Right lobe of liver (tissue), 6 donors: ENCODE measurements around the gene LRRC8D. TPM values are rescaled to one million over a fixed set of nuclear protein-coding genes. Genes with fewer than 3 reads are reported as not detected.

Experiments used
- ATAC-seq, 4 donors: fragments of 200-7000 bp; cut with Tn5 transposase; one replicate each; pipeline ENCODE4 v1.9.1; 2020; ENCODE audit warnings: mild to moderate bottlenecking in 4 of 4, moderate library complexity in 4 of 4
- DNase-seq, 3 donors: peaks; one replicate each; pipeline ENCODE4 v3.0.0-alpha.2; 2020
- H3K27ac ChIP-seq, 3 donors: fragments of 200-600 bp; one replicate each; pipeline ENCODE4 v1.8.0; 2022
- H3K27me3 ChIP-seq, 2 donors: fragments of 200-600 bp; one replicate each; pipeline ENCODE4 v1.8.0; 2022
- H3K36me3 ChIP-seq, 4 donors: fragments of 200-600 bp; sonication (generic) in 1 of 4; one replicate each; pipeline versions ENCODE4 v1.5.1 to v1.8.0; 2017 to 2022; ENCODE audit warnings: control low read depth in 1 of 4
- H3K4me1 ChIP-seq, 4 donors: fragments of 200-600 bp; sonication (generic) in 1 of 4; one replicate each; pipeline versions ENCODE4 v1.5.1 to v1.8.0; 2017 to 2022; ENCODE audit warnings: control low read depth in 1 of 4
- H3K4me3 ChIP-seq, 3 donors: fragments of 200-600 bp; one replicate each; pipeline ENCODE4 v1.8.0; 2022
- H3K9me3 ChIP-seq, 4 donors: fragments of 200-600 bp; sonication (generic) in 1 of 4; one replicate each; pipeline versions ENCODE4 v1.5.1 to v1.8.0; 2017 to 2022; ENCODE audit warnings: control low read depth in 1 of 4
- CTCF ChIP-seq, 4 donors: fragments of 200-600 bp in 3 of 4; fragments of 450-650 bp in 1 of 4; IDR thresholded peaks; one replicate each; pipeline versions ENCODE4 v1.5.1 to v1.8.0; 2016 to 2022; ENCODE audit warnings: antibody characterized with exemption in 4 of 4, mild to moderate bottlenecking in 2 of 4
- POLR2A ChIP-seq: fragments of 450-650 bp; IDR thresholded peaks from one replicate; pipeline ENCODE4 v1.6.1; 2017; ENCODE audit warnings: antibody characterized with exemption, mild to moderate bottlenecking
- WGBS: methylation state at CpG from one replicate; pipeline ENCODE4 v1.1.6; 2018; ENCODE audit warnings: low coverage, low lambda C conversion rate; ENCODE audit not compliant: insufficient coverage; ENCODE audit errors: missing lambda C conversion rate; 5-methylcytosine and 5-hydroxymethylcytosine counted together
- intact Hi-C, 2 donors: fragments of 100-400 bp; cut with DNase I; formaldehyde crosslinking; loops; one replicate each; pipeline versions ENCODE4 v1.11.2 to v1.14.1; 2022
- total RNA-seq, 6 experiments: library from RNA; depleted of rRNA in 2 of 6; stranded (reverse); fragments of >200 nt in 2 of 6; fragmentation: NEBNext Ultra II Directional in 3 of 6; extraction: Animal tissue kit (Norgen Biotek cat#: 25700) in 3 of 6; gene quantifications; one replicate each; pipeline versions ENCODE4 v1.1.0 to v1.2.4, GENCODE V29; 2016 to 2023
- donor health status: DM: no; HTN: yes; CAD: no.
- donor health status: DM: no; HTN: no; CAD: no.
- donor health status: DM: no; HTN: no; CAD: no.
- donor health status: DM: no; HTN: yes; CAD: no.
- donor health status: DM: no; HTN: yes; CAD: no.

The LRRC8D gene
- total RNA-seq, 6 experiments from 2014 or later: 11.5 to 22.1 (median 19.3) TPM

- H3K36me3 ChIP-seq: no peaks in the 10 kb centered on the region
- H3K4me3 ChIP-seq: no peak overlapping the region
- no peak for TF ChIP-seq CTCF (IDR thresholded peaks at IDR 0.05)
- no peak for TF ChIP-seq POLR2A
- intact Hi-C loops: loop anchor here (10.0 kb wide), 1 partner anchor 185 kb away; no protein-coding TSS in a partner anchor
- H3K9me3 ChIP-seq: no peaks in the 10 kb centered on the region
- peak overlapping the region in 2 of 3 donors; percentile 31 to 44 for H3K27ac ChIP-seq
- DNase-seq (no peak), ATAC-seq (no peak)
- 64% methylated on average over 3 of the region's 4 CpGs for WGBS
- H3K27me3 ChIP-seq: no peaks in the 10 kb centered on the region
- H3K4me1 ChIP-seq: peaks cover 0 to 21% (median 3%) of the 10 kb centered on the region in 4 donors
Measured at GRCh38 chr1:89800022-89800655, 20.7 kb upstream of the LRRC8D start.

GRCh38 chr1:89800718-89801117 lies 20.1 kb upstream of the LRRC8D start:
- 42% methylated on average over 7 of the region's 7 CpGs for WGBS
- H3K9me3 ChIP-seq: no peaks in the 10 kb centered on the region
- no peaks in the 10 kb centered on the region for H3K36me3 ChIP-seq
- H3K27ac ChIP-seq: peak overlapping the region in 1 of 3 donors; percentile 31
- H3K27me3 ChIP-seq: no peaks in the 10 kb centered on the region
- peaks cover 0 to 21% (median 3%) of the 10 kb centered on the region in 4 donors for H3K4me1 ChIP-seq
- intact Hi-C loops: loop anchor here (10.0 kb wide), 1 partner anchor 184 kb away; no protein-coding TSS in a partner anchor
- TF ChIP-seq POLR2A: no peak
- no peak for TF ChIP-seq CTCF (IDR thresholded peaks at IDR 0.05)
- ATAC-seq: peak in 3 of 4 donors; percentile 14 to 53 (median 46)
- no peak overlapping the region for H3K4me3 ChIP-seq
- DNase-seq: no peak

GRCh38 chr1:89802051-89802450 lies 18.8 kb upstream of the LRRC8D start:
- H3K36me3 ChIP-seq: no peaks in the 10 kb centered on the region
- intact Hi-C loops: loop anchor here (10.0 kb wide), 1 partner anchor 183 kb away; no protein-coding TSS in a partner anchor
- ATAC-seq (no peak), DNase-seq (no peak)
- H3K27ac ChIP-seq: no peak overlapping the region
- H3K4me1 ChIP-seq: peaks cover 0 to 21% (median 3%) of the 10 kb centered on the region in 4 donors
- TF ChIP-seq POLR2A (no peak), CTCF (IDR thresholded peaks at IDR 0.05) (no peak)
- H3K27me3 ChIP-seq: no peaks in the 10 kb centered on the region
- no peak overlapping the region for H3K4me3 ChIP-seq
- 90% methylated on average over 2 of the region's 2 CpGs for WGBS
- no peaks in the 10 kb centered on the region for H3K9me3 ChIP-seq

GRCh38 chr1:89802841-89803240 lies 18.0 kb upstream of the LRRC8D start:
- Histone ChIP-seq H3K9me3 (no peaks in the 10 kb centered on the region), H3K36me3 (no peaks in the 10 kb centered on the region), H3K27me3 (no peaks in the 10 kb centered on the region), H3K27ac (no peak overlapping the region), H3K4me1 (peaks cover 0 to 21% (median 3%) of the 10 kb centered on the region in 4 donors), H3K4me3 (no peak overlapping the region)
- TF ChIP-seq CTCF (IDR thresholded peaks at IDR 0.05) (no peak), POLR2A (no peak)
- 74% methylated on average over 2 of the region's 2 CpGs for whole genome bisulfite sequencing
- intact Hi-C loops: loop anchor here (10.0 kb wide), 1 partner anchor 182 kb away; no protein-coding TSS in a partner anchor
- no peak for ATAC-seq
- DNase-seq: no peak
